Liver (tissue), 9 donors: Measurements from ENCODE around the gene ELOVL4. TPM values are rescaled to one million over a fixed set of nuclear protein-coding genes. Genes with fewer than 3 reads are reported as not detected.

Source experiments
- DNase-seq: peaks from one replicate; pipeline ENCODE4 v3.0.0-alpha.2; 2017; ENCODE audit warnings: low spot score
- H3K27ac ChIP-seq, 2 donors: one replicate each; pipeline ENCODE4 v1.7.0; 2013; ENCODE audit warnings: inconsistent platforms in 2 of 2, low read length in 2 of 2, control low read depth in 1 of 2, low read depth in 1 of 2, mild to moderate bottlenecking in 1 of 2
- H3K27me3 ChIP-seq, 4 donors: one replicate each; pipeline versions ENCODE4 v1.6.1 to v1.7.0; 2013; ENCODE audit warnings: low read length in 3 of 4, inconsistent platforms in 1 of 4, mild to moderate bottlenecking in 1 of 4, moderate library complexity in 1 of 4; ENCODE audit not compliant: control insufficient read depth in 4 of 4, insufficient read depth in 4 of 4
- H3K36me3 ChIP-seq, 4 donors: one replicate each; pipeline versions ENCODE4 v1.6.1 to v1.7.0; 2013; ENCODE audit warnings: low read length in 3 of 4, mild to moderate bottlenecking in 3 of 4, low read depth in 1 of 4, moderate library complexity in 1 of 4; ENCODE audit not compliant: control insufficient read depth in 4 of 4, insufficient read depth in 3 of 4
- H3K4me1 ChIP-seq, 4 donors: one replicate each; pipeline versions ENCODE4 v1.6.1 to v1.7.0; 2013; ENCODE audit warnings: low read length in 3 of 4, mild to moderate bottlenecking in 3 of 4, moderate library complexity in 1 of 4; ENCODE audit not compliant: control insufficient read depth in 4 of 4, insufficient read depth in 4 of 4
- H3K4me3 ChIP-seq, 3 donors: one replicate each; pipeline versions ENCODE4 v1.6.1 to v1.7.0; 2013; ENCODE audit warnings: low read length in 3 of 3, control low read depth in 1 of 3, low read depth in 1 of 3, mild to moderate bottlenecking in 1 of 3
- H3K9ac ChIP-seq, 2 donors: one replicate each; pipeline ENCODE4 v1.7.0; 2013; ENCODE audit warnings: low read length in 2 of 2, mild to moderate bottlenecking in 2 of 2, moderate library complexity in 2 of 2, control low read depth in 1 of 2, low read depth in 1 of 2
- H3K9me3 ChIP-seq, 4 donors: one replicate each; pipeline versions ENCODE4 v1.6.1 to v1.7.0; 2013; ENCODE audit warnings: low read length in 3 of 4; ENCODE audit not compliant: control insufficient read depth in 4 of 4
- ATF3 ChIP-seq: IDR thresholded peaks from 2 replicates; pipeline ENCODE4 v1.6.1; 2016; ENCODE audit warnings: antibody characterized with exemption
- CTCF ChIP-seq: fragments of 150-350 bp; IDR thresholded peaks from 2 replicates; pipeline ENCODE4 v1.5.1; 2017; ENCODE audit warnings: improper control_type of control experiment, low read depth, low read length; ENCODE audit not compliant: missing input control
- EGR1 ChIP-seq, 2 donors: IDR thresholded peaks; 2 replicates each; pipeline ENCODE4 v1.6.1; 2016 to 2018; ENCODE audit warnings: antibody characterized with exemption in 2 of 2, low read depth in 2 of 2
- FOXA1 ChIP-seq: IDR thresholded peaks from 2 replicates; pipeline ENCODE4 v1.6.1; 2016; ENCODE audit warnings: antibody characterized with exemption
- FOXA2 ChIP-seq: IDR thresholded peaks from 2 replicates; pipeline ENCODE4 v1.6.1; 2016; ENCODE audit warnings: antibody characterized with exemption
- GABPA ChIP-seq, 2 donors: IDR thresholded peaks in 1 of 2; conservative IDR thresholded peaks in 1 of 2; 2 replicates each; pipeline ENCODE4 v1.6.1; 2016; ENCODE audit warnings: antibody characterized with exemption in 2 of 2, mild to moderate bottlenecking in 1 of 2, moderate library complexity in 1 of 2
- HNF4A ChIP-seq, 2 donors: conservative IDR thresholded peaks; 2 replicates each; pipeline ENCODE4 v1.6.1; 2016; ENCODE audit warnings: antibody characterized with exemption in 2 of 2, mild to moderate bottlenecking in 2 of 2
- HNF4G ChIP-seq: IDR thresholded peaks from 2 replicates; pipeline ENCODE4 v1.6.1; 2016; ENCODE audit warnings: antibody characterized with exemption
- JUND ChIP-seq, 2 donors: IDR thresholded peaks; 2 replicates each; pipeline ENCODE4 v1.6.1; 2016; ENCODE audit warnings: antibody characterized with exemption in 2 of 2
- MAX ChIP-seq: IDR thresholded peaks from 2 replicates; pipeline ENCODE4 v1.6.1; 2016; ENCODE audit warnings: antibody characterized with exemption
- NR2F2 ChIP-seq: IDR thresholded peaks from 2 replicates; pipeline ENCODE4 v1.6.1; 2016; ENCODE audit warnings: antibody characterized with exemption
- RAD21 ChIP-seq, 2 donors: IDR thresholded peaks; 2 replicates each; pipeline ENCODE4 v1.6.1; 2016; ENCODE audit warnings: antibody characterized with exemption in 2 of 2, mild to moderate bottlenecking in 2 of 2
- REST ChIP-seq: IDR thresholded peaks from 2 replicates; pipeline ENCODE4 v1.6.1; 2016; ENCODE audit warnings: antibody characterized with exemption, mild to moderate bottlenecking
- RXRA ChIP-seq, 2 donors: IDR thresholded peaks; 2 replicates each; pipeline ENCODE4 v1.6.1; 2017 to 2018; ENCODE audit warnings: antibody characterized with exemption in 2 of 2, mild to moderate bottlenecking in 1 of 2
- SP1 ChIP-seq: IDR thresholded peaks from 2 replicates; pipeline ENCODE4 v1.6.1; 2018; ENCODE audit warnings: antibody characterized with exemption, mild to moderate bottlenecking
- TAF1 ChIP-seq: conservative IDR thresholded peaks from 2 replicates; pipeline ENCODE4 v1.6.1; 2016; ENCODE audit warnings: antibody characterized with exemption, mild to moderate bottlenecking
- YY1 ChIP-seq: IDR thresholded peaks from 2 replicates; pipeline ENCODE4 v1.6.1; 2016; ENCODE audit warnings: antibody characterized with exemption, mild to moderate bottlenecking
- ZBTB33 ChIP-seq: IDR thresholded peaks from 2 replicates; pipeline ENCODE4 v1.6.1; 2016; ENCODE audit warnings: antibody characterized with exemption
- WGBS: extraction: QIAGEN DNeasy Blood & Tissue Kit; methylation state at CpG from one replicate; pipeline ENCODE4 v1.1.7; 2013; 5-methylcytosine and 5-hydroxymethylcytosine counted together
- polyA plus RNA-seq, 2 donors: library from polyadenylated mRNA; stranded (reverse) in 1 of 2; unstranded in 1 of 2; fragments of 200-250 nt in 1 of 2; fragments of >200 nt in 1 of 2; fragmentation: Nextera tagmentation in 1 of 2; extraction: Ambion mirVana in 1 of 2; gene quantifications; one replicate each; pipeline versions ENCODE4 v1.2.1 to v1.2.3, GENCODE V29; 2013 to 2015
- total RNA-seq, 2 donors: library from RNA; depleted of rRNA; stranded (reverse); fragments of >200 nt; gene quantifications; one replicate each; pipeline ENCODE4 v1.2.3, GENCODE V29; 2014
- donor health status: healthy.
- donor health status: healthy.
- donor health status: healthy.
- donor health status: healthy.
- donor health status: healthy.

ELOVL4 gene
- total and polyA plus RNA-seq, 4 donors = 0.07 to 2.1 (median 0.09) TPM; not detected in 1

GRCh38 chr6:79869600-79870084 is 77.7 kb downstream of the ELOVL4 start:
- peak; percentile 82 for DNase-seq
- no peaks in the 10 kb centered on the region for H3K36me3 ChIP-seq
- no peaks in the 10 kb centered on the region for H3K9me3 ChIP-seq
- H3K4me3 ChIP-seq = peak overlapping the region in 2 of 3 donors; percentile 10 to 34
- WGBS = under 1% methylated on average over 20 of the region's 20 CpGs
- no peaks in the 10 kb centered on the region for H3K27me3 ChIP-seq
- peaks cover 2 to 53% (median 45%) of the 10 kb centered on the region in 4 donors for H3K4me1 ChIP-seq
- peak overlapping the region; percentile 69 to 87 for H3K27ac ChIP-seq
- H3K9ac ChIP-seq = peak overlapping the region; percentile 39 to 75
- TF ChIP-seq NR2F2 (no peak), EGR1 (IDR thresholded peaks at IDR 0.05; ENCODE audit: low read depth in 2 of 2) (no peak), RAD21 (IDR thresholded peaks at IDR 0.05) (peak; percentile 71 to 83), HNF4A (conservative IDR thresholded peaks at IDR 0.05) (peak; percentile 56 to 60), SP1 (peak; percentile 71), MAX (no peak), FOXA1 (no peak), JUND (IDR thresholded peaks at IDR 0.05) (no peak), CTCF (peak; percentile 92), HNF4G (no peak), FOXA2 (no peak), ATF3 (no peak), RXRA (IDR thresholded peaks at IDR 0.05) (peak in 1 of 2 donors; percentile 39), YY1 (peak; percentile 46), TAF1 (no peak), ZBTB33 (no peak), GABPA (IDR thresholded peaks at IDR 0.05 in 1 of 2, conservative IDR thresholded peaks at IDR 0.05 in 1 of 2) (peak in 1 of 2 donors; percentile 30), REST (no peak)
